WTC11 (cell line): ENCODE measurements around the gene OR2C3. TPM values are rescaled to one million over a fixed set of nuclear protein-coding genes. Genes with fewer than 3 reads are reported as not detected.

Experiments used
- ATAC-seq: fragments of 200-7000 bp; cut with Tn5 transposase; 2 replicates; pipeline ENCODE4 v1.10.0; 2021; ENCODE audit warnings: mild to moderate bottlenecking, moderate library complexity
- CTCF ChIA-PET: fragments of 300-600 bp; sonication (Branson Sonifier 250); formaldehyde crosslinking; loops from one replicate; lab custom pipeline; 2021; ENCODE audit warnings: antibody characterized with exemption; lab: Charles Lee
- POLR2A ChIA-PET: fragments of 350-600 bp; sonication (Branson Sonifier 250); formaldehyde crosslinking; loops from one replicate; lab custom pipeline; 2021; ENCODE audit warnings: antibody characterized with exemption; lab: Charles Lee
- DNase-seq: peaks from one replicate; pipeline ENCODE4 v3.0.0; 2021; ENCODE audit warnings: low spot score
- H3K27ac Mint-ChIP-seq: 2 replicates; pipeline ENCODE4 v1.8.0; 2021; ENCODE audit warnings: mixed read lengths
- H3K27me3 Mint-ChIP-seq: 2 replicates; pipeline ENCODE4 v1.8.0; 2021; ENCODE audit warnings: low read depth, mild to moderate bottlenecking, moderate library complexity, mixed read lengths
- H3K36me3 Mint-ChIP-seq: 2 replicates; pipeline ENCODE4 v1.8.0; 2021; ENCODE audit warnings: mixed read lengths
- H3K4me1 Mint-ChIP-seq: 2 replicates; pipeline ENCODE4 v1.8.0; 2022; ENCODE audit warnings: mixed read lengths
- H3K4me3 Mint-ChIP-seq: 2 replicates; pipeline ENCODE4 v1.8.0; 2021; ENCODE audit warnings: mild to moderate bottlenecking, moderate library complexity, mixed read lengths
- H3K9me3 Mint-ChIP-seq: 2 replicates; pipeline ENCODE4 v1.8.0; 2021; ENCODE audit warnings: mixed read lengths
- ATF3 ChIP-seq: sonication (generic); formaldehyde crosslinking; conservative IDR thresholded peaks from 2 replicates; pipeline ENCODE4 v1.8.1; 2022; ENCODE audit warnings: mild to moderate bottlenecking, missing genetic modification reagents
- CREM ChIP-seq: sonication (generic); formaldehyde crosslinking; IDR thresholded peaks from 2 replicates; pipeline ENCODE4 v1.8.1; 2022; ENCODE audit warnings: mild to moderate bottlenecking, missing genetic modification reagents, moderate library complexity
- EMX1 ChIP-seq: fragments of 250-450 bp; sonication (Bioruptor Pico); IDR thresholded peaks from 2 replicates; pipeline ENCODE4 v1.8.0; 2021; ENCODE audit warnings: mild to moderate bottlenecking
- FOXP4 ChIP-seq: sonication (generic); formaldehyde crosslinking; IDR thresholded peaks from 2 replicates; pipeline ENCODE4 v1.8.0; 2022; ENCODE audit warnings: mild to moderate bottlenecking, missing genetic modification reagents
- HMGA2 ChIP-seq: fragments of 250-450 bp; sonication (Bioruptor Pico); IDR thresholded peaks from 2 replicates; pipeline ENCODE4 v1.4.0; 2021; ENCODE audit warnings: mild to moderate bottlenecking, moderate library complexity
- MAX ChIP-seq: sonication (generic); formaldehyde crosslinking; IDR thresholded peaks from 2 replicates; pipeline ENCODE4 v1.8.0; 2022; ENCODE audit warnings: mild to moderate bottlenecking, missing genetic modification reagents
- MLX ChIP-seq: sonication (generic); formaldehyde crosslinking; IDR thresholded peaks from 2 replicates; pipeline ENCODE4 v1.8.1; 2023; ENCODE audit warnings: mild to moderate bottlenecking, missing genetic modification reagents, moderate library complexity
- NFATC4 ChIP-seq: fragments of 250-450 bp; sonication (Bioruptor Pico); IDR thresholded peaks from 2 replicates; pipeline ENCODE4 v1.9.0; 2021; ENCODE audit warnings: mild to moderate bottlenecking
- NR1H2 ChIP-seq: sonication (generic); formaldehyde crosslinking; IDR thresholded peaks from 2 replicates; pipeline ENCODE4 v1.9.0; 2021; ENCODE audit warnings: mild to moderate bottlenecking, moderate library complexity, missing genetic modification reagents
- PRDM15 ChIP-seq: sonication (generic); formaldehyde crosslinking; IDR thresholded peaks from 2 replicates; pipeline ENCODE4 v1.8.0; 2022; ENCODE audit warnings: missing genetic modification reagents
- SMAD3 ChIP-seq: sonication (generic); formaldehyde crosslinking; IDR thresholded peaks from 2 replicates; pipeline ENCODE4 v1.8.0; 2022; ENCODE audit warnings: missing genetic modification reagents, mild to moderate bottlenecking, borderline replicate concordance
- SMAD4 ChIP-seq: sonication (generic); formaldehyde crosslinking; IDR thresholded peaks from 2 replicates; pipeline ENCODE4 v1.8.0; 2022; ENCODE audit warnings: mild to moderate bottlenecking, missing genetic modification reagents
- SOX15 ChIP-seq: fragments of 250-450 bp; sonication (Bioruptor Pico); IDR thresholded peaks from 2 replicates; pipeline ENCODE4 v1.9.0; 2021; ENCODE audit warnings: mild to moderate bottlenecking
- SP1 ChIP-seq: sonication (generic); formaldehyde crosslinking; conservative IDR thresholded peaks from 2 replicates; pipeline ENCODE4 v1.8.1; 2022; ENCODE audit warnings: missing genetic modification reagents
- TEAD1 ChIP-seq: sonication (generic); formaldehyde crosslinking; IDR thresholded peaks from 2 replicates; pipeline ENCODE4 v1.8.0; 2022; ENCODE audit warnings: mild to moderate bottlenecking, missing genetic modification reagents
- ZBTB43 ChIP-seq: sonication (generic); formaldehyde crosslinking; IDR thresholded peaks from 2 replicates; pipeline ENCODE4 v1.8.1; 2023; ENCODE audit warnings: mild to moderate bottlenecking, missing genetic modification reagents
- ZNF232 ChIP-seq: sonication (generic); formaldehyde crosslinking; IDR thresholded peaks from 2 replicates; pipeline ENCODE4 v1.8.0; 2022; ENCODE audit warnings: mild to moderate bottlenecking, missing genetic modification reagents
- ZNF281 ChIP-seq: sonication (generic); formaldehyde crosslinking; IDR thresholded peaks from 2 replicates; pipeline ENCODE4 v1.8.0; 2023; ENCODE audit warnings: mild to moderate bottlenecking, missing genetic modification reagents
- ZNF396 ChIP-seq: fragments of 250-450 bp; sonication (Bioruptor Pico); IDR thresholded peaks from 2 replicates; pipeline ENCODE4 v1.8.0; 2021; ENCODE audit warnings: mild to moderate bottlenecking, moderate library complexity, borderline replicate concordance
- total RNA-seq: library from RNA; stranded (reverse); gene quantifications from 3 replicates; pipeline ENCODE4 v1.2.3, GENCODE V29; 2021

OR2C3 gene
- total RNA-seq, 1 experiment from 2014 or later = not detected

- ATAC-seq = no peak
- no peaks in the 10 kb centered on the region for H3K36me3 Mint-ChIP-seq
- TF ChIP-seq ZNF281 (CRISPR knock-in tag) = no peak
- TF ChIP-seq, all 79 proteins: peak for 0
- Mint-ChIP-seq H3K9me3 (no peaks in the 10 kb centered on the region), H3K27me3 (no peaks in the 10 kb centered on the region), H3K27ac (no peak overlapping the region), H3K4me1 (peaks cover 10% of the 10 kb centered on the region), H3K4me3 (no peak overlapping the region)
- ChIA-PET CTCF (interaction anchor here (1.0 to 1.6 kb wide), 3 partner anchors 24 to 27 kb away, joined by 3 to 4 read pairs (median 4); no protein-coding TSS in a partner anchor), POLR2A (no interaction called here)
- no peak for DNase-seq
Measured at GRCh38 chr1:247557926-247558674, 21.9 kb upstream of the OR2C3 start.

GRCh38 chr1:247552231-247552630, 16.0 kb upstream of the OR2C3 start:
- ChIA-PET CTCF (interaction anchor here (0.9 kb wide), 1 partner anchor 12 kb away, joined by 3 read pairs; no protein-coding TSS in a partner anchor), POLR2A (no interaction called here)
- no peak for DNase-seq
- ATAC-seq = no peak
- Mint-ChIP-seq H3K27ac (no peak overlapping the region), H3K9me3 (peaks cover 5% of the 10 kb centered on the region; the same call in 1 of the 2 replicates), H3K4me3 (no peak overlapping the region), H3K27me3 (no peaks in the 10 kb centered on the region), H3K36me3 (no peaks in the 10 kb centered on the region), H3K4me1 (peaks cover 20% of the 10 kb centered on the region)
- TF ChIP-seq ZNF396 (no peak), MAX (no peak), SMAD4 (CRISPR knock-in tag) (no peak), HMGA2 (CRISPR knock-in tag) (no peak), NR1H2 (no peak), TEAD1 (CRISPR knock-in tag) (no peak), EMX1 (CRISPR knock-in tag) (no peak), ZBTB43 (CRISPR knock-in tag) (no peak), SOX15 (CRISPR knock-in tag) (no peak), ZNF232 (CRISPR knock-in tag) (no peak), MLX (CRISPR knock-in tag) (no peak), FOXP4 (CRISPR knock-in tag) (no peak), CREM (CRISPR knock-in tag) (no peak)

- no peak overlapping the region for H3K27ac Mint-ChIP-seq
- peaks cover 21% of the 10 kb centered on the region for H3K4me1 Mint-ChIP-seq
- DNase-seq = no peak
- H3K9me3 Mint-ChIP-seq = peaks cover 5% of the 10 kb centered on the region; the same call in 1 of the 2 replicates
- no peaks in the 10 kb centered on the region for H3K27me3 Mint-ChIP-seq
- ChIA-PET CTCF (no interaction called here), POLR2A (no interaction called here)
- no peak overlapping the region for H3K4me3 Mint-ChIP-seq
- H3K36me3 Mint-ChIP-seq = no peaks in the 10 kb centered on the region
- ATAC-seq = no peak
- TF ChIP-seq SMAD3 (CRISPR knock-in tag) (no peak), SMAD4 (CRISPR knock-in tag) (no peak), SP1 (CRISPR knock-in tag) (no peak), PRDM15 (CRISPR knock-in tag) (no peak), ATF3 (CRISPR knock-in tag) (no peak), NFATC4 (CRISPR knock-in tag) (no peak), FOXP4 (CRISPR knock-in tag) (no peak)
Measured at GRCh38 chr1:247551721-247552120, 15.5 kb upstream of the OR2C3 start.
